Neural cell (in vitro differentiated cells): ENCODE results near the gene FILIP1L.

ENCODE experiments used
- EP300 ChIP-seq: fragments of 450-650 bp; conservative IDR thresholded peaks from 2 replicates; pipeline ENCODE4 v1.6.1; 2014; ENCODE audit warnings: antibody characterized with exemption, mild to moderate bottlenecking, moderate library complexity; ENCODE audit not compliant: poor library complexity, severe bottlenecking
- TAF1 ChIP-seq: IDR thresholded peaks from 2 replicates; pipeline ENCODE4 v1.6.1; 2012; ENCODE audit warnings: low read depth

DNA sequence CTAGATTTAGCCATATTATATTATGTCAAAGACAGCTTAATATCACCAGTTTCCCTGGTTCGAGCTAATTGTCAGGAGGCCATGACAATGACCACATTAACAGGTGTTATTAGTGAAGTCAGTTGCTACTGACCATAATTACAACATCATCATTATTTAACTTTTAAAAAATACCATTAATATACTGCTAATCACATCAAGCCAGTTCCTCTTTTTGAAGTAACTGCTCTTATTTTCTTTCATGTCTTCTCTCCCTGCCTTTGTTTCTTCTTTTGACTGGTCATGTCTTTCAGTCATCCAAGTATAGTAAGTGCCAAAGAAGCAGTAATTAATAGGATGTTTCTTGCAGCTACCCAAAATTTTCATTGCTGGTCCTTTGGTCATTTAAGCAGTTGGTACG is 235.0 kb downstream of the FILIP1L start:
- TF ChIP-seq EP300 (no peak), TAF1 (no peak)
